HG03439 (cell line): ENCODE data around the gene CIITA.

ENCODE experiments used
- ATAC-seq: cut with Tn5 transposase; IDR thresholded peaks from one replicate; pipeline ENCODE4 v1.9.1; 2021; ENCODE audit warnings: mild to moderate bottlenecking, moderate library complexity; ENCODE audit not compliant: unreplicated experiment

CIITA gene

GRCh38 chr16:10879681-10880589 lies 2.9 kb downstream of the CIITA start:
- ATAC-seq: no peak

GRCh38 chr16:10880594-10881452 lies 3.8 kb downstream of the CIITA start:
- no peak for ATAC-seq

GRCh38 chr16:10881479-10882030 lies 4.6 kb downstream of the CIITA start:
- ATAC-seq: no peak

- no peak for ATAC-seq
These were observed 6.0 kb downstream of the CIITA start for GRCh38 chr16:10883004-10883403.

- no peak for ATAC-seq
These were observed 8.2 kb downstream of the CIITA start for GRCh38 chr16:10885246-10885645.

DNA sequence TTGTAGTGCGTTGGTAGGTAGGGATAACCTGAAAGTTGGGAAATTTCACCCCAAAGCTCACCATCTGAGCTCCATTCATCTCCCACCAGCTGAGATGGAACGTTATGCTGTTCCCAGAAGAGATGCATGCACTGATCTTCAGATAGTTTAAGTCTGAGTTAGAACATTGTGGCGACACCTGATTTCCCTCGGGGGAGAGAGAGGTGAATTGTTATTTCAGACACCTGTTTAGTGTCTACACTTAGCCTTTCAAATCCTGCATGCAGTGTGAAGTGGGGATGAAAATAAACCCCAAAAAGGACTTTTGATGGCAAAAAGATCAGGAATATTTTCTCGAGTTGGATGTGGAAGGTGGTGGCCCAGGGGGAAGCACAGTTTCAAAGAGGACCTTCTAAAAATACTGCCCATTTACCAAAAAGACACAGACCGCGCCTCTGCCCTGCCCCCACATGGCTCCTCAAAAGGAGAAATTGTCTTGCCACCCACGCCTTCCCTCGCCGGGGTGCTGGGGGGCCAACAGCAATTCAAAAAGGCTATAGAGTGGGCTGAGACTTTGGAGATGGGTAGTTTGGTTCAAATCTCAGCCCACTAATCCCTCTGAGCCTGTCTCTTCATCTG lies 11.4 kb downstream of the CIITA start:
- ATAC-seq: no peak

- no peak for ATAC-seq
These were observed 12.9 kb downstream of the CIITA start for GRCh38 chr16:10889855-10890254.

GRCh38 chr16:10892782-10893318 lies 15.8 kb downstream of the CIITA start:
- no peak for ATAC-seq

GRCh38 chr16:10895053-10895946 lies 18.3 kb downstream of the CIITA start:
- no peak for ATAC-seq

- no peak for ATAC-seq
These were observed 19.2 kb downstream of the CIITA start for GRCh38 chr16:10896165-10896564.

- ATAC-seq: no peak
These were observed 19.7 kb downstream of the CIITA start for GRCh38 chr16:10896723-10897122.

DNA sequence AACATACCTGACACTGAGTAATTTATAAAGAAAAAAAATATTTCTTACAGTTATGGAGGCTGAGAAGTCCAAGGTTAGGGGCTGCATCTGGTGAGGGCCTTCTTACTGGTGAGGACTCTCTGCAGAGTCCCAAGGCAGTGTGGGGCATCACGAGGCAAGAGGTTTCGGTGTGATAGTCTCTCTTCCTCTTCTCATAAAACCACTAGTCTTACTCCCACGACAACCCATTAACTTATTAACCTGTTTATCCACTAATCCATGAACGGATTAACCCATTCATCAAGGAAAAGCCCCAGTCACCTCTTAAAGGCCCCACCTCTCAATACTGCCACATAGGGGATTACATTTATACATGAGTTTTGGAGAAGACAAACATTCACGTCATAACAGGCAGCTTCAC lies 20.1 kb downstream of the CIITA start:
- no peak for ATAC-seq

- ATAC-seq: no peak
These were observed 26.0 kb downstream of the CIITA start for GRCh38 chr16:10902999-10903398.

- ATAC-seq: no peak
These were observed 29.5 kb downstream of the CIITA start for GRCh38 chr16:10906482-10906881.

GRCh38 chr16:10906914-10907756 lies 30.1 kb downstream of the CIITA start:
- no peak for ATAC-seq

GRCh38 chr16:10907757-10908045 lies 30.7 kb downstream of the CIITA start:
- ATAC-seq: no peak

DNA sequence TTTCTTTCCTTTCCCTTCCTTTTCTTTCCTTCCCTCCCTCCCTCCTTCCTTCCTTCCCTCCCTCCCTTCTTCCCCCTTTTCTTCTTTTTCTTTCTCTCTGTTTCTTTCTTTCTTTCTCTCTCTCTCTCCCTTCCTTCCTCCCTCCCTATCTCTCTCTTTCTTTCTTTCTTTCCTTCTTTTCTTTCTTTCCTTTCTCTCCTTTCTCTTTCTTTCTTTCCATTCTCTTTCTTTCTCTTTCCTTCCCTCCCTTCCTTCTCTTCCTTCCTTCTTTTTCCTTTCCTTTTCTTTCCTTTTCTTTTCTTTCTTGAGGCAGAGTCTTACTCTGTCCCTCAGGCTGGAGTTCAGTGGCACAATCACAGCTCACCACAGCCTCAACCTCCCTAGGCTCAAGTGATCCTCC lies 34.3 kb downstream of the CIITA start:
- no peak for ATAC-seq

DNA sequence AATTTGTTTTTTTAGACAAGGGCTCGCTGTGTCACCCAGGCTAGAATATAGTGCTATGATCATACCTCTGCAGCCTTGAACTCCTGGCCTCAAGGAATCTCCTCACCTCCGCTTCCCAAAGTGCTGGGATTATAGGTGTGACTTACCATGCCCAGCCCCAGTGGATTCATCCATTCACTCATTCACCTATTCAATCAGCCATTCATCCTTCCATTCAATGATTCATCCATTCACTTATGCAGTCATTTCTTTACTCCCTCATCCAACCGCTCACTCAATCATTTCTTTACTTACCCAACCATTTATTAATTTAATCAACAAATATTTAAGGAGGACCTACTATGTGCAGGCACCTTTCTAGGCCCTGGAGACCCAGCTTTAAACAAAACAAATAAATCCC lies 39.5 kb downstream of the CIITA start:
- no peak for ATAC-seq
